Activated T-cell treated with anti-CD3 and anti-CD28 coated beads, Interleukin-2, amount 50 U/mL, for 1 hour (primary cell): ENCODE data around the gene PRKD3.
"Not testable (repeated sequence)": the region's sequence is repeated elsewhere in the genome, so short reads cannot be mapped to it uniquely, and the experiment has no call there.

Experiments
- DNase-seq: peaks from one replicate; pipeline ENCODE4 v3.0.0-alpha.2; 2020

The PRKD3 gene

GRCh38 chr2:37306024-37306423 lies 18.6 kb downstream of the PRKD3 start:
- DNase-seq: no peak

- DNase-seq: no peak
Observed at GRCh38 chr2:37302701-37303252, 21.9 kb downstream of the PRKD3 start.

GRCh38 chr2:37301408-37301807 lies 23.2 kb downstream of the PRKD3 start:
- no peak for DNase-seq

- DNase-seq: no peak
Observed at GRCh38 chr2:37300578-37300977, 24.1 kb downstream of the PRKD3 start.

GRCh38 chr2:37300146-37300545 lies 24.5 kb downstream of the PRKD3 start:
- no peak for DNase-seq

GRCh38 chr2:37297632-37298031 lies 27.0 kb downstream of the PRKD3 start:
- DNase-seq: no peak

GRCh38 chr2:37295469-37296073 lies 29.1 kb downstream of the PRKD3 start:
- no peak for DNase-seq

- DNase-seq: not testable (repeated sequence)
Observed at GRCh38 chr2:37294858-37295257, 29.8 kb downstream of the PRKD3 start.

- DNase-seq: no peak
Observed at GRCh38 chr2:37291680-37292079, 33.0 kb downstream of the PRKD3 start.

GRCh38 chr2:37287966-37288365 lies 36.7 kb downstream of the PRKD3 start:
- DNase-seq: no peak

- DNase-seq: no peak
Observed at GRCh38 chr2:37284381-37284780, 40.3 kb downstream of the PRKD3 start.

GRCh38 chr2:37283207-37283606 lies 41.4 kb downstream of the PRKD3 start:
- no peak for DNase-seq

- DNase-seq: no peak
Observed at GRCh38 chr2:37282746-37283145, 41.9 kb downstream of the PRKD3 start.

GRCh38 chr2:37281916-37282315 lies 42.7 kb downstream of the PRKD3 start:
- no peak for DNase-seq

GRCh38 chr2:37276291-37276690 lies 48.3 kb downstream of the PRKD3 start:
- DNase-seq: no peak
